Measurements from ENCODE around the gene NRARP.

The NRARP gene

DNA sequence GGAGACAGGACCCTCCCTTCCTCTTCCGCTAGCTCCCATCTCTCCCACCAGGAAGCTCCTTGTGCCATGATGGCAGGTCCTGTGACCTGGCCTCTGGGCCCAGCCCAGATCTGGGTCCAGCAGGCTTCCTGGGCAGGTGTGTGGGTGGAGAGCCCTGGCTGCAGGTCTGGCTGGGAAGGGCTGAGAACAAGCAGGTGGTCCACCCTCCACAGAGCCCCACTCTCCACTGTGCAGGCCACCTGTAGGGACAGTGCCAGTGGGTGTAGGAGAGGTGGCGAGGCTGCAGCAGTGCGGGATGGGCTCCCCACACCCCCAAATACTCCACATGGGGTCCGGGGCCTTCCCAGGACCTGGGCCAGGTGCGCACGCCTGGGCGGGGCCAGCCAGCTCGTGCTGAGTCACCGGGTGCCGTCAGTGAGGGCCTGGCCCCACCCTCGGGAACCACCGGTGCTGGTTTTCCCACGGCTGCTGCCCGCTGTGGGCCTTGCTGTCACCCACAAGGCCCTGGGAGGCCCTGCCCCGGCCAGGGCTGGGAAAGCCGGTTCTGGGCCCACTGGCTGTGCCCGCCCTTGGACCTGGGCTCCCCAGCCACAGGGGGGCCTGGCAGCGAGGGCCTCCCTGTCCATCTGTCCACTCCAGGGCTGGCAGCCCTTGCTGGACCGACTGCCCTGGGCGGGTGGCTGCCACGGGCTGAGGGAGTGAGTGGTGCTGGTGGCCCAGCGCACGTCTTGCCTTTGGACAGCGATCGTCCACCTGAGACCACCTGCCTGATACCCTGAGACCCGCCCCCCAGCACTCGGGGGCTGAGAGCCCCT is 9.3 kb upstream of the NRARP start:
- DNase-seq (ENCODE audit: low read depth, low spot score) = no peak

DNA sequence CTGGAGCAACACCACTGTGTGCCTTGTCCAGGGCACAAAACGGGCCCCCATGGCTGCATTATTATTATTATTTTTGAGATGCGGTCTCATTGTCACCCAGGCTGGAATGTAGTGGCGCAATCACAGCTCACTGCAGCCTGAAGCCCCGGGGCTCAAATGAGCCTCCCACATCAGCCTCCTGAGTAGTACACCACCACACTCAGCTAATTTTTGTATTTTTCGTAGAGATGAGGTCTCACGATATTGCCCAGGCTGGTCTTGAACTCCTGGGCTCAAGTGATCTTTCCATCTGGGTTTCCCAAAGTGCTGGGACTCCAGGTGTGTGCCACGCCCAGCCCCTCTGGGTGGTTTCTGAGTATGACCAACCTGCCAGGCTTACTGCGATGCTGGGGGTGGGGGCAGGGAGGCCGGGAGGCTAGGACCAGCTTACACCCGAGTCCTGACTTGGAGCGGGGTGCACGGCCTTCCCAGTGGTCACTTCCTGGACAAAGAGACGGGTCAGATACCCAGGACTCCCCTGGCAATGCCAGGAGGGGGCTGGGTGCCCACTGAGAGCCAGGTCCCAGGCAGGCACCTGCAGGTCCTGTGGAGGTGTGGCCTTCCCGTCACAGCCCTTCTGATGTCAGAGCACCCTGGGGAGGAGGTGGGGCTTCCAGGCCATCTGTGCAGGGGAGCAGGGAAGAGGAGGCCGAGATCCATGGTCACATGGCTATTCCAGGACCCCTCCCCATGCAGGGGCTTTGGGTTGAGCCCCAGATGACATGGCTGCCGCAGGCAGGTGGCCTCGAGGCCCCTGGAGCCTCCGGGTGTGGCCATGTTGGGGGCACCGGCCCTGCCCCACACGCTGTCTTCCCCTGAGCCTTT is 8.3 kb upstream of the NRARP start:
- DNase-seq (ENCODE audit: low read depth, low spot score) = no peak

DNA sequence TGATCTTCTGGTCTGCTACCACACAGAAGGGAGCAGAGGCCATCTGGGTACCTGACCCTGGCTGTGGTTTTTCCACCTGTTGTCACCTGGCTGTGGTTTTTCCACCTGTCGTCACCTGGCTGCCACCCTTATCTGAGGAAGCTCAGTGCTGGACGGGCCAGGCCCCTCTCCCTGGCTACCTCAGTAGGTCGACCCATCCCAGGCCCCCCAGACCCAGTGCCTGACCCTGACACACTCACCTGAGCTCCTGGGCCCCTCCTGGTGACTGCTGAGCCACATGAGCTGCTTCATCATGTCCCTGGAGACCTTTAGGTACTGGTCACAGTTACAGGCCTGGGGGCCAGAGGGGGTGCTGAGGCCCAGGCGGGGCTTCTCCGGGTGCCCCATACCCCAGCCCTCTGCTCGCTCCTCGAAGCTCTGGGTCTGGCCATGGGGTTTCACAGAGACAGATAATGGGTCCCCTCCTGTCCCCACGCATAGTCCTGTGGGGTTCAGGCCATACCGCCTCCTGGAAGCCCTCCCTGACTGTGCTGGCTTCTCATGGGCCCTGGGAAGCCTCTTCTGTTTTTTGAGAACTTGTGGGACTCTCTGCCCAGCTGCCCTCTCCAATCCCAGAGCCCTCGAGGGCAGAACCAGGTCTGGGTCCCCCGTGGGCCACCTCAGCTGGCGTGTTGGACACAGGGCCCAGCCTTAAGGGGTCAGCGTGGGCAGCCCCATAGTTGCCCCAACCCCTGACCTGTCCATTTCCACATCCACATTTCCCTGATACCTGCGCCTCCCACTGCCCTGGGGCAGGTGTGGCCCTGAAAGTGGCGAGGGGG is 7.5 kb upstream of the NRARP start:
- DNase-seq (ENCODE audit: low read depth, low spot score) = no peak

DNA sequence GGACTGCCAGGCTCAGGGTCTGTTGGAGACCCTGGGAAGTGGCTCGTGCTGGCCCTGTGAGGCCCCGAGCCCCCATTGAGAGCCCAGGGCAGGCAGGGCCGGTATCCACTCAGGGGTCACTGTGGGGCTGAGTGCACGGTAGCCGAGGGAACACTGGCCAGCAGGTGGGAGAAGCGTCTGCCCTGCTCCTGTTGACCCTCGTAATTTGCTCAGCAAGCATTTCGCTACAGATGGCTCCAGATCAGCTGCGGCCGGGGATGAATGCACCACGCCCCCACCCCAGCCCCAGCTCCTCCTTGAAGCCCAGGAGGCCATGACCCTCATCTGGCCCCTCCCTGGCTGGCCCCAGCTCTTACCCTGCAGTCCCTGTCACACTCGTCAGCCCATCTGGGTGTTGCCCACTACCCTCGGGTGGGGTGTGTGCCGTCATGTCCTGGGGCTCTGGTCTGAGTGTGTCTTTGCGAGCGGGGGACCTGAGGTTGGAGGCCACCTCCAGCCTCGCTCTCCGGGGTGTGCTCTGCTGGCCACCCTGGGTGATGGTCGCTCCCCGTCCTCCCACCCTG is 6.1 kb upstream of the NRARP start:
- DNase-seq (ENCODE audit: low read depth, low spot score) = no peak

DNA sequence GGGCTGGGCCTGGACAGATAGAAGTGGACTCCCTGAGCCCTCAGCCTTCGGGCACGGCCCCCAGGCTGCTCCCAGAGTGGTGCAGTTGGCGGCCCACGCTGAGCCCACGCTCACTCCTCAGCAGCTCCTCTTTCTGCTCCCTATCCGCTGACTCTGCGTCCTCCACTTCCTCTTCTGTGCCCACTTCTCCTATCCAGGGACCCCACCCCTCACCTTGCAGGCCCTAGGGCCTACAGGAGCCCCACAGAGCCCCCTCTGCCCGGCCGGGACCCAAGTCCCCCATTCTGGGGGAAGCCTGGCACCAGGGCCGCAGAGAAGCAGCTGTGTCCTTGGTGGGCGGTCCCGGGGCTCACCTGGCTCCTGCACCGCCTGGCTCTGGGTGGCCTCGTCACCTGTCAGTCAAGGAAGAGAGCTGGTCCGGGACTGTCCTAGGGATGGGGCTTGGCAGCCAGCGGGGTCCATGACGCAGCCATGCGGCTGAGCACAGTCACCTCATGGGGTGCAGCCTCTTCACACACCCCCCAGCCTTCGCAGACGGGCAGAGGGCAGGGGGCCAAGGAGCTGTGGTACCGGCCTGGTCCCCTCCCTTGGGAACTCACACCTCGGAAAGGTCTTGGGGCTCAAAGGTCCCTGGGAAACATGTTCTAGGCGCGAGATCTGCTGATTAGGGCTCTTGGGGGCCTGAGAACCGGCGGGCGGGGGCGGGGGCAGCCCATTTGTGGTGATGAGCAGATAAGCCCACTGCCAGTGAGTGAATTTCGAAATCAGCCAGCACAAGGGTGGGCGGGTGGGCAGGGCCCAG is 5.4 kb upstream of the NRARP start:
- no peak for DNase-seq (ENCODE audit: low read depth, low spot score)

DNA sequence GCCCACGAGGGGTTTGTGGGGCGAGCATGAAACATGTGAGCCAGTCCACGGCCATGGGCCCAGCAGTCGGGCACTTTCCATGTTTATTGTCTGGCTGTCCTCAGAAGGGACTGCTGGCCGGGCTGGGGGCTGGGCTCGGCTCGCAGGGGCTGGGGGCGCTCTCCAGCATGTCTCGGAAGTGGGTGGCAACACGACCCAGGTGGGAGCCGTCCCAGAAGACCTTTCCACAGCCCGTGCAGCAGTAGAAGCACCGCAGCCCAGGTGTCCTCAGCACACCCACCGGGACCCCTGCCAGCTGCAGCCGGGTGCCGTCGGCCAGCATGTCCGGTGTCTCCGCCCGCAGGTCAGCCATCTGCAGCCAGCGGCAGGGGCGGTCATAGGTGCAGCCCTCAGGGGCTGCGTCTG is 4.8 kb upstream of the NRARP start:
- DNase-seq (ENCODE audit: low read depth, low spot score) = no peak

DNA sequence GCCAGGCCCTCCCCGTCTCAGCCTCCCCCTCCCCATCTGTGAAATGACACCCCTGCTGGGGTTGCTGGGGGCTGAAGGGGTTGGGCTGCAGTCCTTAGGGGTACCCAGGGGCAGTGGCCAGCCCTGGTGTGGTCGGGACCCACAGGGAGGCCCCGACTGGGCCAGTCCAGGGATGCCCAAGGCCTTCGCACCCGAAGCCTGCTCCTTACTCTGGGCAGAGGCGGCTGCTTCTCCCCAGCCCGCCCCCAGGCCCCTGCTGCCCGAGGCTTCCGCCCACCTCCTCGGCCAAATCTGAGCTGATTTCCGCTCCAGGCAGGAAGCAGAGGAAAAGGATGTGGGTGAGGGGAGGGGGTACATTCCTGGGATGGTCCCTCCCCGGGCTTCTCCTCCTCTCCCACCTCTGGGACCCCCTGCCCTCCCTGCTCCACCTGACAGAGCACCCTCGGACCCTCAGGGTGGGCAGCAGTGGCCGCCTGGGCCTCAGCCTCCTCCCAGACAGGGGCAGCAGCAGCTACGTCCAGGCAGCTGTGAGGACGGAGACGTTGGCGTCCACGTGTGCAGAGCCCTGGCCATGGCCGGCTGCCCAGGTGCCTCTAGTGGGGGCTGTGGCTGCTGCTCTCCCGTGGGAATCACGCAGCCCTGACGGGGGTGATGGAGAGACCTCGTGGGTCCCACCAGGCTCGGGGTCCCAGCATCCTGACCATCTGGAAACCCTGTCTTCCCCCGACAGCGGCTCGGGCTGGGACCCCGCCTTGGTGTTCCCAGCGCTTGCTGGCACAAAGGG is 4.2 kb upstream of the NRARP start:
- no peak for DNase-seq (ENCODE audit: low read depth, low spot score)

DNA sequence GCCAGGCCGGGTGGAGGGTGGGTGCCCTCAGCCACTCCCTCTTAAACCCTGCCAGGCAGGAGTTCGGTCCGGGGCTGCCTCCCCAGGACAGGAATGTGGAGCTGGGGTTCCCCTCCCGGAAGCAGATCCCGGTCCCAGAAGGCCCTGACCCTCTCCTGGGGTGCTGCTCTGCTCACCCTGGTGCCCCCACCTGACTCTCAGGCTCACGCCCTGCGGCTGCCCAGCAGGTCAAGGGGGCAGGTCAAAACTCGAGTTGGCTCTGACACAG is 3.7 kb upstream of the NRARP start:
- DNase-seq (ENCODE audit: low read depth, low spot score) = no peak

DNA sequence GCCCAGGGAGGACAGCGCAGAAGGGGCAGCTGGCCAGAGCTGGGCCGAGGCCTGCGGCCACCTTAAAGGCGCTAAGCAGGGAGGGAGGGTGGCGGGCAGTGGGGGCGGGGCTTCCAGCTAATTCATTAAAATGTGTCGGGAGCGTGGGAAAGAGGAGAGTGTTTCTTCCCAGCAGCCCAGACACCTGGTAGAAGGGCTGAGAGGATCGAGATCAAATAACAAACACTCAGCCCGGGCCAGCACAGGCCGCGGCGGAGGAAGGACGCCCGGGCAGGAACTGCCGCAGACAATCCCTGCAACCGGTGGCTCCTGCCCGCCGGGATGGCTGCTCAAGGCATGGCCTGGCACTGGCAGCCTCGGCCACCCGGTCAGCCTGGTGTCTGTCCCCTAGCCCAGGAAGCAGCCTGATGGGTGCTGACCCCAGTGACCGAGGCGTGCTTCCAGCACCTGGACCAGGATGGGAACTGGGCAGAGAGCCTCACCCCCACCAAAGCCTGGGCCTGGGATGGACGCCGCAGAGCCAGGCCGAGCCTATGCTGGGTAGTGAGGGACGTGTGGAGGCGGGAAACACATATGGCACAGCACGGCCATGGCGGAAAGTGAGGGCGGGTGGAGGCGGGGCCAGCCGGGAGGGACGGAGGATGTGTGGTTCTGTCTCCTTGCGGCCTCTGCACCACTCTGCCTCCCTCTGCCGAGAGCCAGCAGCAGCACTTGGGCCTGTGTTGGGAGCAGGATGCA is 3.2 kb upstream of the NRARP start:
- no peak for DNase-seq (ENCODE audit: low read depth, low spot score)

DNA sequence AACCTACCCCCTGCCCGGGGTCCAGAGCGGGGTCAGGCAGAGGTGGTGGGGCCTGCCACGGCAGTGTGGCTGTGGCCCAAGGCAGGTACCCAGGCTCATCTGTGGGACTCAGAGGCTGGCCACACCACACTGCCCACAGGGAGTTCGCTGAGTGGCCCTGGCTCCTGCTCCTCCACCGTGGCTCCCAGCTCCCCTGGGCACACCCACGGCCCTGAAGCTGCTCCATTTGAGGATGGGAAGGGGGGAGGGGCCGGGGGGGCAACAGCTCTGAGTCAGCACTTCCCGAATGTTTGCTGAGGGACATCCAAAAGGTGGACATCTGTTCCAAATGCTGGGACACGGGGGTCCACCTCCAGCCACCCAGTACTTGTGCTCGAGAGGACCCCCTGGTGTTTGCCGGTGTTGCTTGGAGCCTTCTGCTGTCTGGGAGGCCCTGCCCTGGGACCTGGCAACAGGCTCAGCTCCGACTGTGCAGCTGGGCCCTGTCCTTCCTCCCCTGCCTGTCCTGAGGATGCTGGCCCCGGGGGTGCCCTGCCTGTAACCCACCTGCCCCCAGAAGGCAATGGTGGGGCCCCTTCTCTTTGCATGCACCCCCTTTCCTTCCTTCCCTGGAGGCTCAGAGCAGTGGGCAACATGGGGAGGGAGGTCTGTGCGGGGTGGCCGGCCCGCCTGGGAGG is 2.5 kb upstream of the NRARP start:
- DNase-seq (ENCODE audit: low read depth, low spot score) = no peak

DNA sequence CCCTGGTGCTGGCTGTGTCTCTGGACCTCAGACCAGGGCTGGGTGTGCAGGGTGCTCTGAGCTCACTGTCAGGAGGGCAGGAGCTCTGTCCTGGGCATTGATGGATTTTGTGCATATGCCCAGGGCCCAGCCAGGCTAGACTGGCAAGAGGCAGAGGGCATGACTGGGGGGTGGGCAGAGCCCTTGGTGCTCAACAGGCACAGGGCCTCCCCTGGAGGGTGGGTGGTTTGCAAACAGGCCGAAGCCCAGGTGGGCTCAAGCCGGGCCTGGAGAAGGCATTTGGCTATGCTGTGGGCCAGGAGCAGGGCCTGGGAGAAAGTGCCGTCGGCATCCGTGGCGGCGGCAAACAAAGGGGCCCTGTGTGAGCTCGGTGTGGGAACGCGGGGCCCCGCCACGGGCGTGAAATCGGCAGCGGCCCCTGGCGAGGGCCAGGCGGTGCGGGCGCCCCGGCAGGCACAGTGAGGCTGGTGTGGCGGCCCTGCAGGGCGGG is 1.9 kb upstream of the NRARP start:
- no peak for DNase-seq (ENCODE audit: low read depth, low spot score)

DNA sequence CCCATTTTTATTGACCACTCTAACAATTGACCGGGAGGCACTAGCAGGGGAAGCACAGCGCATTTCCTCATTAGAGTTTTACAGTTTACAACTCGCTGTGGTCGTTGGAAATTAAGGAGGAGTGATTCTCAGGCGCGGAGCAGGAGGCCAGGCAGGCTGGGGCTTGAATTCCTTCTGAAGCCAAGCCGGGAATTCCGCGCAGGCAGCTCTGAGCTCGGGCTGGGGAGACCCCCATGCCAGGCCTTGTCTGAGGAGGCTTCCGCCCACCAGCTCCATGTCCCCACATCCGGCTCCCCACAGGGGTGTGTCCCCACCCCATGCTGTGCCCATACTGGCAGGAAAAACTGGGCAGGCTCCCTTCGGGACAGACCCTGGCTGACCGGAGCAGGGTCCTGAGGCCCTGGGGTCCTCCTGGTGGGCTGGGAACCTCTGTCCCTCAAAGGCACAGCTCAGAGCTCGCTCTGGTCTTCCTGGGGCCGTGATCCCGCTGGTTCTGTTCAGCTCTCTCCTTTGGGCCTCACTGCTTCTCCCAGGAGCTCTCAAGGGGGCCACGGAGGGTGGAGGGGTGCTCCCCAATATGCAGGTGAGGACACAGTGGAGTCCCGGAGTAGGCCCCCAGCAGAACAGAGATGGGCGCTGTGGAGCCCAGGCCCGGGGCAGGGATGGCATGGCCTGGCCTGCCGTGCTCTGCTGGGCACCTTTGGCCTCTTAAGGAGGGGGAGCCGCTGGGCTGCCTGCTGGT is 1.3 kb upstream of the NRARP start:
- no peak for DNase-seq (ENCODE audit: low read depth, low spot score)

DNA sequence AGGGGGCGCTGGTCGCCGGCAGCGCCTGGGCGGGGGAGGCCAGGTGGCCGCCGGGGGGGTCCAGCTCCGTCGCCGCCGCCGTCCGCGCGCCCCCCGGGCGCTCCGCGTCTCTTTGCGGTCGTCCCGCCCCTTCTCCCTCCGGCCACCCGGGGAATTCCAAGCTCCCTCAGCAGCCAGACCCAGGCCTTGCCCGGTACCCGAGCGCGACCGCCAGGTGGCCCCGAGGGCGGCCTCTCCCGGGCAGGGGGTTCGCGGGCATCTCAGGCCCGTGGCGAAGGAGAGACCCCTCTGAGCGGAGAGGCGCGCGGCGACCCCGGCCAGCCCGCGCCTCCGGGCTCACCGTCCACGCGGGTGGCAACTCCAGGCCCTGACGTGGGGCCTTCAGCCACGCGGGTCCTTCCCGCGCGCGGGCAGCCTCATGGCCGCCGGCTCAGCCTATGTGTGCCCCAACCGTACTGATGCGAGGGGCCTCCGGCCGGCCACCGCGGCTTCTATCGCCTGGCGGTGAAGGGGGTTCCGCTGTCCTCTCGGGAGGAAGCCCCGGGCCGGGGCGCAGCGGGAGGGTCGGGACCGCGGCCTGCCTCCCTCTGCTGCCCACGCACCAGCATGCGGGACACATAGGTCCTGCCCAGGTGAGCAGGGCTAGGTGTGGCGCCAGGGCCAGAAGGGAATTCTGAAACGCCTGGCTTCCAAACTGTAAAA is 529 bp upstream of the NRARP start:
- no peak for DNase-seq (ENCODE audit: low read depth, low spot score)

DNA sequence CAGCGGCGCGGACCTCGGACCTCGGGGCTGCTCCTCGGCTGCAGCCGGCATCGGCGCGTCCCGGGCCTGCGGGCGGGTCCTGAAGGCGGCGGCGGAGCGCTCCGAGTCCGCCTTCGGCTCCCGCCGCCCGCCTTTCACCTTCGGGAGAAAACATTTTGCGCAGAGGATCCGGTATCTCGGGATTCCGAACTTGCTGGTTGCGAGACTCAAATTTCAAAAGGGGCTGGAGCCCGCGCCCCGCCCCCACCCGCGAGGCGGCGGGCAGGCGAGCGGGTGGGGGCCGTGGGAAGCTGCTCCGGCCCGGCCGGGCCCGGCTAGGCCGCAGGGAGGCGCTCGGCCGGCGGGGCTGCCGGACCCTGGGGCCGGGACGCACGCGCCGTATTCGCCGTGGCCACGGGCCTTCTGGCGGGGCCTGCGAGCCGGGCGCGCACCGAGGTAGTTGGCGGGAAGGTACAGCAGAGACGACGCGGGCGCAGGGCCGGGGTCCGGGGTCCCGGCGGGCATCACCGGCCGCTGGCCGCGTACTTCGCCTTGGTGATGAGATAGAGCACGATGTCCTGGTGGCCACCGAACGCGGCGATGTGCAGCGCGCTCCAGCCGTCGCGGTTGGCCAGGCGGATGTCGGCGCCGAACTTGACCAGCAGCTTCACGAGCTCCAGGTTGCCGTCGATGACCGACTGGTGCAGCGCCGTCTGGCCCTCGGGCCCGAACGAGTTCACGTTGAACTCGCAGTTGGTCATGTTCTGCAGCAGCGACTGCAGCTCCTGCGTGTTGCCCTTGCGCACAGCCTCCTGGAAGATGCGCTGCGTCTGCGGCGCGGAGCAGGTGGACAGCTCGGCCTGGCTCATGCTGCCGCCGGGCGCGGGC is 757 bp downstream of the NRARP start:
- DNase-seq (ENCODE audit: low read depth, low spot score) = no peak

DNA sequence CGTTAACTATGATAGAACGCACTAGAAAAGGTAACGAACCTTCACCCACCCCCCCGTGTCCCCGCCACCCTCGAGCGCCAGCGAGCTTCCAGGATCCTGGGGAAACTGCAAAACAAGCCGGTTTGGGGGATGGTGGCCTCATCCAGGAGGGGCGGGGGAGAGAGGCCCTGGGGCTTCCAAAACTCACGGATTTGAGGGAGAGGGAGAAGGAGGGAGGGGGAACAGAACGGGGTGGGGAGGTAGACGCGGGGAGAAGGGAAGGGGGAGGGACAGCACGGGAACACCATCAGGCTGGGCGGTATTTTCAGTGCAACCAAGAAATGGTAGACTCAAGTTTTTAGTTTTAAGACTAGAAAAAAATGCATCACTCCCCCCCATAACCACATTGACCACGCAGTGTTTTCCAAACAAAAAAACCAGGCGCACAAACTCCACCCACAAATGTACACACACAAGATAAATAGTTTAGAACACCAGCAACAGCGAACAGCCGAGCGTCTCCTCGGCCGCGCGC is 1.4 kb downstream of the NRARP start:
- DNase-seq (ENCODE audit: low read depth, low spot score) = no peak

DNA sequence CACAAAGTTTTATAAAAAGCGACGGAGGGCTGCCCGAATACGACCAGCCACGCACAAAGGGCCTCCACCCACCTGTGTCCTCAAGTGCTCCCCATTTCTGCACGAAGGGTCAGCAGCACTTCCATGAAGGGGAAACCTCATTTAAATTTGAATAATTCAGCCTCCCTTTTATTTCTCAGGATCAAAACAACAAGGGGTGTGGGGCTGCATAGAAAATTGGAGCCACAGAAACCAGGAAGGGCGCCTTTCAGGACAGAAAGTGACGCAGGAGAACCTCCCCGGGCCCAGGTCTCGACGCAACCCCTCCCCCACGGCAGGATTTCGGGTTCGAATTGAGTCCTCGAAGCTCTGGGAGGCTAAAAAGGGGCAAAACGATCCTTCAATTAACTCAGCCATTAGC is 2.1 kb downstream of the NRARP start:
- no peak for DNase-seq (ENCODE audit: low read depth, low spot score)

DNA sequence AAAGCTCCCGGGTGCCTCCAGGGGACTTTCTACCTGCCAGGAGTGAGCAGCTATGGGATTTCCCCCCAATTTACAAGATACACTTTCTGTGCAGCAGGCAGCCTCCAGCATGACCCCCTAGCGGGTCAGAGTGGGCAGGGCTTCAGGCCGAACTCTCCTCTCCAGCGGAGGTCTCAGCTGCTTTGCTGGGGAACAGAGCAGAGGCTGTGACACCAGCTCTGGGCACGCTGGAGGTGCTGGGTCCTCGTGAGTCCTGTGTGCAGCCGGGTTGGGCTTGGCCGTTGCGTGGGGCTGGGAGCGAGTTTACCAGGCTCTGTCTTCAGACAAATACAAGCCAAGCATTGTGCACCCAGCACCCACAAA is 2.9 kb downstream of the NRARP start:
- no peak for DNase-seq (ENCODE audit: low read depth, low spot score)

Data from brain pericyte (primary cell).